Osteoblast (primary cell): Measurements from ENCODE around the gene FAM193A. TPM values are rescaled to one million over a fixed set of nuclear protein-coding genes. Genes with fewer than 3 reads are reported as not detected.

Experiments used
- DNase-seq: peaks from one replicate; pipeline ENCODE4 v3.0.0; 2011; ENCODE audit warnings: low spot score, mixed read lengths; ENCODE audit not compliant: insufficient read length; ENCODE audit errors: missing footprints
- H2AFZ ChIP-seq: 2 replicates; pipeline ENCODE4 v1.6.0; 2011; ENCODE audit warnings: mild to moderate bottlenecking, low read length
- H3K27ac ChIP-seq: 2 replicates; pipeline ENCODE4 v1.5.1; 2011; ENCODE audit warnings: mild to moderate bottlenecking, low read depth, low read length, moderate library complexity
- H3K27me3 ChIP-seq: 2 replicates; pipeline ENCODE4 v1.6.0; 2012; ENCODE audit warnings: mild to moderate bottlenecking, control low read depth, inconsistent platforms, low read length, moderate library complexity; ENCODE audit not compliant: insufficient read depth
- H3K36me3 ChIP-seq: 2 replicates; pipeline ENCODE4 v1.5.1; 2011; ENCODE audit warnings: mild to moderate bottlenecking, low read length, control low read depth, moderate library complexity; ENCODE audit not compliant: insufficient read depth
- H3K4me1 ChIP-seq: 2 replicates; pipeline ENCODE4 v1.5.1; 2011; ENCODE audit warnings: mild to moderate bottlenecking, low read length, control low read depth, moderate library complexity; ENCODE audit not compliant: insufficient read depth
- H3K4me2 ChIP-seq: 2 replicates; pipeline ENCODE4 v1.6.0; 2011; ENCODE audit warnings: mild to moderate bottlenecking, low read length; ENCODE audit not compliant: insufficient read depth
- H3K4me3 ChIP-seq: fragments of 200-600 bp; sonication (generic); 3 replicates; pipeline ENCODE4 v1.5.1; 2012; ENCODE audit warnings: mild to moderate bottlenecking, low read length, inconsistent platforms; ENCODE audit not compliant: insufficient read depth
- H3K79me2 ChIP-seq: 2 replicates; pipeline ENCODE4 v1.6.0; 2012; ENCODE audit warnings: mild to moderate bottlenecking, low read length, control low read depth, inconsistent platforms; ENCODE audit not compliant: insufficient read depth
- H3K9me3 ChIP-seq: 2 replicates; pipeline ENCODE4 v1.5.1; 2011; ENCODE audit warnings: low read depth, low read length, control low read depth
- H4K20me1 ChIP-seq: 2 replicates; pipeline ENCODE4 v1.6.0; 2012; ENCODE audit warnings: mild to moderate bottlenecking, low read length, control low read depth; ENCODE audit not compliant: insufficient read depth
- CTCF ChIP-seq: IDR thresholded peaks from 2 replicates; pipeline ENCODE4 v1.5.1; 2011; ENCODE audit warnings: mild to moderate bottlenecking, low read depth, low read length, moderate library complexity; ENCODE audit errors: extremely low read depth
- total RNA-seq: library from RNA; depleted of rRNA; stranded (reverse); fragments of >200 nt; gene quantifications from 2 replicates; pipeline ENCODE4 v1.2.3, GENCODE V29; 2012

The FAM193A gene
- total RNA-seq, 1 donor = 23.2 TPM

- no peaks in the 10 kb centered on the region for H3K4me1 ChIP-seq
- DNase-seq = no peak
- peaks cover 61% of the 10 kb centered on the region for H3K36me3 ChIP-seq
- H2AFZ ChIP-seq = no peak overlapping the region
- TF ChIP-seq CTCF = no peak
- H3K27me3 ChIP-seq = no peaks in the 10 kb centered on the region
- H3K4me2 ChIP-seq = no peak overlapping the region
- no peaks in the 10 kb centered on the region for H3K9me3 ChIP-seq
- no peak overlapping the region for H3K4me3 ChIP-seq
- H3K79me2 ChIP-seq = peaks cover 23% of the 10 kb centered on the region
- H3K27ac ChIP-seq = no peak overlapping the region
- peaks cover 5% of the 10 kb centered on the region for H4K20me1 ChIP-seq
Observed at GRCh38 chr4:2689114-2689513, 152.7 kb downstream of the FAM193A start.

GRCh38 chr4:2689825-2690700 is 153.6 kb downstream of the FAM193A start:
- peaks cover 21% of the 10 kb centered on the region for H3K79me2 ChIP-seq
- no peak overlapping the region for H3K27ac ChIP-seq
- H3K9me3 ChIP-seq = no peaks in the 10 kb centered on the region
- no peak overlapping the region for H2AFZ ChIP-seq
- peaks cover 59% of the 10 kb centered on the region for H3K36me3 ChIP-seq
- H4K20me1 ChIP-seq = peaks cover 5% of the 10 kb centered on the region
- no peak for TF ChIP-seq CTCF
- no peaks in the 10 kb centered on the region for H3K27me3 ChIP-seq
- H3K4me3 ChIP-seq = no peak overlapping the region
- H3K4me1 ChIP-seq = no peaks in the 10 kb centered on the region
- peak; percentile 89 for DNase-seq
- H3K4me2 ChIP-seq = no peak overlapping the region

GRCh38 chr4:2691313-2691712 is 154.9 kb downstream of the FAM193A start:
- H2AFZ ChIP-seq = no peak overlapping the region
- no peaks in the 10 kb centered on the region for H3K9me3 ChIP-seq
- no peak for DNase-seq
- peaks cover 12% of the 10 kb centered on the region for H3K79me2 ChIP-seq
- H3K27ac ChIP-seq = no peak overlapping the region
- peaks cover 65% of the 10 kb centered on the region for H3K36me3 ChIP-seq
- H3K27me3 ChIP-seq = no peaks in the 10 kb centered on the region
- no peak for TF ChIP-seq CTCF
- H3K4me2 ChIP-seq = no peak overlapping the region
- H4K20me1 ChIP-seq = peaks cover 10% of the 10 kb centered on the region
- no peak overlapping the region for H3K4me3 ChIP-seq
- H3K4me1 ChIP-seq = no peaks in the 10 kb centered on the region

- peaks cover 71% of the 10 kb centered on the region for H3K36me3 ChIP-seq
- no peak for DNase-seq
- TF ChIP-seq CTCF = no peak
- H3K4me2 ChIP-seq = no peak overlapping the region
- H4K20me1 ChIP-seq = peaks cover 10% of the 10 kb centered on the region
- no peak overlapping the region for H3K27ac ChIP-seq
- H2AFZ ChIP-seq = no peak overlapping the region
- H3K9me3 ChIP-seq = no peaks in the 10 kb centered on the region
- H3K4me1 ChIP-seq = no peaks in the 10 kb centered on the region
- no peaks in the 10 kb centered on the region for H3K27me3 ChIP-seq
- H3K4me3 ChIP-seq = no peak overlapping the region
- peaks cover 9% of the 10 kb centered on the region for H3K79me2 ChIP-seq
Observed at GRCh38 chr4:2691952-2692435, 155.5 kb downstream of the FAM193A start.
